Gastroesophageal sphincter (tissue), 3 donors: ENCODE data around the gene CRABP2.

ENCODE experiments used
- EP300 ChIP-seq: sonication (generic); formaldehyde crosslinking; IDR thresholded peaks from one replicate; pipeline ENCODE4 v1.6.1; 2017; ENCODE audit warnings: antibody characterized with exemption, mild to moderate bottlenecking
- POLR2A ChIP-seq, 2 donors: fragments of 450-650 bp; IDR thresholded peaks; one replicate each; pipeline ENCODE4 v1.6.1; 2017; ENCODE audit warnings: antibody characterized with exemption in 2 of 2, mild to moderate bottlenecking in 2 of 2, moderate library complexity in 1 of 2
- TF ChIP-seq, protein P1 (sequence below), 4 experiments: fragments of 200-600 bp in 2 of 4; fragments of 450-650 bp in 2 of 4; sonication (generic) in 1 of 4; IDR thresholded peaks; one replicate each; pipeline ENCODE4 v1.5.1; 2017 to 2019; ENCODE audit warnings: antibody characterized with exemption in 4 of 4, mild to moderate bottlenecking in 2 of 4, moderate library complexity in 2 of 4

DNA sequence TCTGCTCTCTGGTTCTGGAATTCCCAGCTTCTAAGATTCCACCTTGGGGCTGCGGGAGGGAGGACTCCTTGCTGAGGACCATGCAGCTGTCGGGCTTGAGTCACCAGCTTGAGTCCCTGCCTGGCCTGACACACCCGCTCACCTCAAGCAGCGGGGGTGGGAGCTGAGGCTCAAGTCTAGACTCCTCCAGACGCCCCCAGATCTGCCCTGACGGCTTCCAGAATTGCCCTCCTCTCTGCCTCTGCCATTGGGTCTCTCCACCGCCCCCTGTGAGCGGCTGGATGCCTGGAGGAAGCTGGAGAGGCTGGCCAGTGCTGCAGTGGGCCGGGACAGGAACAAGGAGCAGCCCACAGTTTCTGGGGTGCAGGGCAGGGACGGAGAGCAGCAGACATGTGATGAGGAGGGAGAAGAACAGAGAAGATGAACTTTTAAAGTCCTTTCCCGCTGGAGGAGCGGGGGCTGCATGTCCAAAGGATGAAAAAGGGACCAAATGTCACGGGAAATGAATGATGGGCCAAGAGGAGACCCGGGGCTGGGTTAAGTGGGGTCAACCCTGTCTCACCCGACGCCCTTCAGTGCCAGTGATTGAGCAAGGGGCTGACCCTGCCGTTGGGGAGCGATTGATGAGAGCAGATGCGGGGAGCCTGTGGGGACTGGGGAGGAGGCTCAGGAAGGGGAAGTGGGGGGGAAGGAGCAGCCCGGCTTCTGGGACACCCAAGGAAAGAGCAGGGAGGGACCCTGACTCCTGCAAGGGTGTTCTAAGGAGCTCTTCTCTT lies 13.5 kb downstream of the CRABP2 start:
- TF ChIP-seq, protein P1, sequence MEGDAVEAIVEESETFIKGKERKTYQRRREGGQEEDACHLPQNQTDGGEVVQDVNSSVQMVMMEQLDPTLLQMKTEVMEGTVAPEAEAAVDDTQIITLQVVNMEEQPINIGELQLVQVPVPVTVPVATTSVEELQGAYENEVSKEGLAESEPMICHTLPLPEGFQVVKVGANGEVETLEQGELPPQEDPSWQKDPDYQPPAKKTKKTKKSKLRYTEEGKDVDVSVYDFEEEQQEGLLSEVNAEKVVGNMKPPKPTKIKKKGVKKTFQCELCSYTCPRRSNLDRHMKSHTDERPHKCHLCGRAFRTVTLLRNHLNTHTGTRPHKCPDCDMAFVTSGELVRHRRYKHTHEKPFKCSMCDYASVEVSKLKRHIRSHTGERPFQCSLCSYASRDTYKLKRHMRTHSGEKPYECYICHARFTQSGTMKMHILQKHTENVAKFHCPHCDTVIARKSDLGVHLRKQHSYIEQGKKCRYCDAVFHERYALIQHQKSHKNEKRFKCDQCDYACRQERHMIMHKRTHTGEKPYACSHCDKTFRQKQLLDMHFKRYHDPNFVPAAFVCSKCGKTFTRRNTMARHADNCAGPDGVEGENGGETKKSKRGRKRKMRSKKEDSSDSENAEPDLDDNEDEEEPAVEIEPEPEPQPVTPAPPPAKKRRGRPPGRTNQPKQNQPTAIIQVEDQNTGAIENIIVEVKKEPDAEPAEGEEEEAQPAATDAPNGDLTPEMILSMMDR (IDR thresholded peaks at IDR 0.05) = no peak
- TF ChIP-seq EP300 = no peak
- no peak for TF ChIP-seq POLR2A (IDR thresholded peaks at IDR 0.05)
